ENCODE results near the gene GZMM. TPM values are rescaled to one million over a fixed set of nuclear protein-coding genes. Genes with fewer than 3 reads are reported as not detected.

GZMM gene
- total and polyA plus RNA-seq, 2 of the 13 experiments (the other 11 are each of a cell fraction or from before 2014, with no cell fraction given): 0.07 TPM; not detected in 1

- TF ChIP-seq DBP (CRISPR knock-in tag; IDR thresholded peaks at IDR 0.05; ENCODE audit: not compliant biosample characterization) (no peak), ZNF431 (CRISPR knock-in tag; IDR thresholded peaks at IDR 0.05; ENCODE audit: borderline replicate concordance, low read depth) (no peak), ZSCAN25 (CRISPR knock-in tag; IDR thresholded peaks at IDR 0.05) (peak; percentile 87), ZNF205 (CRISPR knock-in tag; IDR thresholded peaks at IDR 0.05) (peak; percentile 19; the same call in 1 of the 2 replicates), HNF4G (IDR thresholded peaks at IDR 0.05; ENCODE audit: borderline replicate concordance, low read depth, low read length) (peak; percentile 83), HNF4G (CRISPR knock-in tag; IDR thresholded peaks at IDR 0.05; ENCODE audit: borderline replicate concordance, low read depth) (peak; percentile 78; the same call in 1 of the 2 replicates), EED (CRISPR knock-in tag; IDR thresholded peaks at IDR 0.05) (no peak), MED8 (CRISPR knock-in tag; IDR thresholded peaks at IDR 0.05; ENCODE audit: insufficient replicate concordance) (peak; percentile 77), ZBTB33 (CRISPR knock-in tag; IDR thresholded peaks at IDR 0.05) (0 out of 2 replicates have a peak, but pooled peaks have one; percentile 10), ZNF800 (CRISPR knock-in tag; IDR thresholded peaks at IDR 0.05) (0 out of 2 replicates have a peak, but pooled peaks have one; percentile 19), ZNF224 (CRISPR knock-in tag; IDR thresholded peaks at IDR 0.05) (no peak), ZFP90 (CRISPR knock-in tag; IDR thresholded peaks at IDR 0.05; ENCODE audit: borderline replicate concordance) (peak; percentile 68; the same call in 1 of the 2 replicates), ZNF142 (CRISPR knock-in tag; IDR thresholded peaks at IDR 0.05) (no peak), NFATC3 (CRISPR knock-in tag; IDR thresholded peaks at IDR 0.05) (no peak), ZNF275 (CRISPR knock-in tag; IDR thresholded peaks at IDR 0.05; ENCODE audit: borderline replicate concordance) (peak; percentile 86; the same call in 1 of the 2 replicates), SMARCE1 (IDR thresholded peaks at IDR 0.05; ENCODE audit: borderline replicate concordance) (no peak), PITX1 (CRISPR knock-in tag; IDR thresholded peaks at IDR 0.05) (peak; percentile 99)
Measured at GRCh38 chr19:524062-524674, 19.7 kb upstream of the GZMM start (continued).

All from HepG2 (cell line).